Cerebellar cortex (tissue), 1 donor: ENCODE results near the gene ATP6V0E2.
A peak's percentile ranks its signal among the peaks of the same experiment; 100 is the strongest.

Experiments used
- DNase-seq: peaks from one replicate; pipeline ENCODE4 v3.0.0-alpha.2; 2015; ENCODE audit warnings: low spot score

The ATP6V0E2 gene

GRCh38 chr7:149838992-149839408 is 34.8 kb upstream of the ATP6V0E2 start:
- peak; percentile 26 for DNase-seq

GRCh38 chr7:149839933-149840332 is 33.8 kb upstream of the ATP6V0E2 start:
- DNase-seq = no peak

- DNase-seq = no peak
These were observed 30.2 kb upstream of the ATP6V0E2 start for GRCh38 chr7:149843566-149843965.

GRCh38 chr7:149844445-149844844 is 29.3 kb upstream of the ATP6V0E2 start:
- no peak for DNase-seq

- no peak for DNase-seq
These were observed 28.4 kb upstream of the ATP6V0E2 start for GRCh38 chr7:149845257-149845980.

- DNase-seq = peak; percentile 68
These were observed 27.7 kb upstream of the ATP6V0E2 start for GRCh38 chr7:149846021-149846420.

GRCh38 chr7:149846436-149847046 is 27.2 kb upstream of the ATP6V0E2 start:
- no peak for DNase-seq

- DNase-seq = no peak
These were observed 24.6 kb upstream of the ATP6V0E2 start for GRCh38 chr7:149849174-149849573.

- DNase-seq = no peak
These were observed 23.7 kb upstream of the ATP6V0E2 start for GRCh38 chr7:149850007-149850594.

- DNase-seq = peak; percentile 66
These were observed 23.1 kb upstream of the ATP6V0E2 start for GRCh38 chr7:149850716-149851115.

GRCh38 chr7:149851449-149851848 is 22.3 kb upstream of the ATP6V0E2 start:
- no peak for DNase-seq

GRCh38 chr7:149853157-149853556 is 20.6 kb upstream of the ATP6V0E2 start:
- no peak for DNase-seq

GRCh38 chr7:149854611-149855360 is 19.0 kb upstream of the ATP6V0E2 start:
- peak; percentile 89 for DNase-seq

- peak; percentile 58 for DNase-seq
These were observed 18.1 kb upstream of the ATP6V0E2 start for GRCh38 chr7:149855361-149856305.

GRCh38 chr7:149856583-149856982 is 17.2 kb upstream of the ATP6V0E2 start:
- no peak for DNase-seq

- DNase-seq = no peak
These were observed 14.4 kb upstream of the ATP6V0E2 start for GRCh38 chr7:149859369-149859768.

- DNase-seq = no peak
These were observed 13.9 kb upstream of the ATP6V0E2 start for GRCh38 chr7:149859876-149860275.

- DNase-seq = no peak
These were observed 12.7 kb upstream of the ATP6V0E2 start for GRCh38 chr7:149860821-149861727.

GRCh38 chr7:149861728-149862045 is 12.1 kb upstream of the ATP6V0E2 start:
- DNase-seq = no peak

- no peak for DNase-seq
These were observed 11.6 kb upstream of the ATP6V0E2 start for GRCh38 chr7:149862156-149862555.

GRCh38 chr7:149863500-149863899 is 10.3 kb upstream of the ATP6V0E2 start:
- DNase-seq = no peak
